Stimulated activated CD8-positive, alpha-beta memory T cell treated with anti-CD3 and anti-CD28 coated beads, Interleukin-15, amount 100 ng/mL, for 4 hours (primary cell): ENCODE measurements around the gene PCDHGA6.
"Not testable (repeated sequence)": the region's sequence is repeated elsewhere in the genome, so short reads cannot be mapped to it uniquely, and the experiment has no call there.

Source experiments
- DNase-seq, 2 donors: peaks; one replicate each; pipeline ENCODE4 v3.0.0-alpha.2; 2020; ENCODE audit warnings: low read depth in 2 of 2

Gene PCDHGA6

GRCh38 chr5:141392429-141393198, 18.9 kb downstream of the PCDHGA6 start, which contains the start of gene PCDHGA8:
Gene PCDHGA8 (plus strand): TSS chr5:141392633. CDS start chr5:141392814, 181 bp downstream.
- no peak for DNase-seq

GRCh38 chr5:141393267-141393666, 19.6 kb downstream of the PCDHGA6 start:
- DNase-seq: no peak

- not testable (repeated sequence) for DNase-seq
Observed at GRCh38 chr5:141394401-141395187, 20.9 kb downstream of the PCDHGA6 start.

- DNase-seq: not testable (repeated sequence)
Observed at GRCh38 chr5:141397756-141398551, 24.3 kb downstream of the PCDHGA6 start, which contains the start of gene PCDHGB5. Gene PCDHGB5 (plus strand): TSS chr5:141397947. CDS start chr5:141398128, 181 bp downstream.

GRCh38 chr5:141398608-141399007, 24.9 kb downstream of the PCDHGA6 start:
- no peak for DNase-seq

- no peak for DNase-seq
Observed at GRCh38 chr5:141399555-141400258, 26.0 kb downstream of the PCDHGA6 start.

- no peak for DNase-seq
Observed at GRCh38 chr5:141402553-141403243, 29.0 kb downstream of the PCDHGA6 start, which contains the start of gene PCDHGA9. Gene PCDHGA9 (plus strand): TSS chr5:141402778. CDS start chr5:141402953, 175 bp downstream.

- no peak for DNase-seq
Observed at GRCh38 chr5:141403387-141403786, 29.7 kb downstream of the PCDHGA6 start.

GRCh38 chr5:141407790-141408505, 34.3 kb downstream of the PCDHGA6 start, which contains the start of gene PCDHGB6:
Gene PCDHGB6 (plus strand): TSS chr5:141408021. CDS start chr5:141408203, 182 bp downstream.
- DNase-seq: not testable (repeated sequence)

- DNase-seq: no peak
Observed at GRCh38 chr5:141409598-141410306, 36.1 kb downstream of the PCDHGA6 start.

- no peak for DNase-seq
Observed at GRCh38 chr5:141411575-141411974, 37.9 kb downstream of the PCDHGA6 start.

- DNase-seq: no peak
Observed at GRCh38 chr5:141412854-141413539, 39.3 kb downstream of the PCDHGA6 start, which contains the start of gene PCDHGA10. Gene PCDHGA10 (plus strand): TSS chr5:141412987. CDS start chr5:141413176, 189 bp downstream.

GRCh38 chr5:141413540-141414069, 39.9 kb downstream of the PCDHGA6 start:
- DNase-seq: no peak

- not testable (repeated sequence) for DNase-seq
Observed at GRCh38 chr5:141414548-141415274, 41.0 kb downstream of the PCDHGA6 start.

GRCh38 chr5:141415275-141415618, 41.6 kb downstream of the PCDHGA6 start:
- DNase-seq: not testable (repeated sequence)

- not testable (repeated sequence) for DNase-seq
Observed at GRCh38 chr5:141417494-141418172, 43.9 kb downstream of the PCDHGA6 start, which contains the start of gene PCDHGB7. Gene PCDHGB7 (plus strand): TSS chr5:141417677. CDS start chr5:141417860, 183 bp downstream.
